ENCODE measurements around the gene NETO1. TPM values are rescaled to one million over a fixed set of nuclear protein-coding genes. Genes with fewer than 3 reads are reported as not detected.

The NETO1 gene, protein sequence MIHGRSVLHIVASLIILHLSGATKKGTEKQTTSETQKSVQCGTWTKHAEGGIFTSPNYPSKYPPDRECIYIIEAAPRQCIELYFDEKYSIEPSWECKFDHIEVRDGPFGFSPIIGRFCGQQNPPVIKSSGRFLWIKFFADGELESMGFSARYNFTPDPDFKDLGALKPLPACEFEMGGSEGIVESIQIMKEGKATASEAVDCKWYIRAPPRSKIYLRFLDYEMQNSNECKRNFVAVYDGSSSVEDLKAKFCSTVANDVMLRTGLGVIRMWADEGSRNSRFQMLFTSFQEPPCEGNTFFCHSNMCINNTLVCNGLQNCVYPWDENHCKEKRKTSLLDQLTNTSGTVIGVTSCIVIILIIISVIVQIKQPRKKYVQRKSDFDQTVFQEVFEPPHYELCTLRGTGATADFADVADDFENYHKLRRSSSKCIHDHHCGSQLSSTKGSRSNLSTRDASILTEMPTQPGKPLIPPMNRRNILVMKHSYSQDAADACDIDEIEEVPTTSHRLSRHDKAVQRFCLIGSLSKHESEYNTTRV
- total RNA-seq, result under 1 TPM in 1 of 2 donors, not detected in 1; 0.72 TPM

- peaks cover 2 to 3% of the 10 kb centered on the region in 2 donors for H3K9me3 Mint-ChIP-seq
- H3K4me3 Mint-ChIP-seq, result peak within 1 kb of the TSS; percentile 20 to 66
- no peak for ATAC-seq (replicated peaks in 1 of 2)
- DNase-seq, result no peak
- H3K27me3 Mint-ChIP-seq (ENCODE audit: low read depth), result peaks cover 34% of the 10 kb centered on the region
- no peak within 1 kb of the TSS for H3K27ac Mint-ChIP-seq
- peaks cover 3 to 6% of the 10 kb centered on the region in 2 donors for H3K36me3 Mint-ChIP-seq (ENCODE audit: insufficient read depth in 2 of 2)
- no peaks in the 10 kb centered on the region for H3K4me1 Mint-ChIP-seq (ENCODE audit: low read depth)
These were observed at the start of gene NETO1 for GRCh38 chr18:72867746-72868584. NETO1 (minus strand) TSS chr18:72867987; CDS start chr18:72867291, 696 bp downstream.

GRCh38 chr18:72910045-72910444 is 42.3 kb upstream of the NETO1 start:
- no peak overlapping the region for H3K4me3 Mint-ChIP-seq
- no peak overlapping the region for H3K27ac Mint-ChIP-seq
- no peaks in the 10 kb centered on the region for H3K4me1 Mint-ChIP-seq (ENCODE audit: low read depth)
- peaks cover 0 to 3% of the 10 kb centered on the region in 2 donors for H3K9me3 Mint-ChIP-seq
- no peaks in the 10 kb centered on the region for H3K27me3 Mint-ChIP-seq (ENCODE audit: low read depth)
- ATAC-seq (replicated peaks in 1 of 2), result no peak
- DNase-seq, result no peak
- no peaks in the 10 kb centered on the region for H3K36me3 Mint-ChIP-seq (ENCODE audit: insufficient read depth in 2 of 2)

DNA sequence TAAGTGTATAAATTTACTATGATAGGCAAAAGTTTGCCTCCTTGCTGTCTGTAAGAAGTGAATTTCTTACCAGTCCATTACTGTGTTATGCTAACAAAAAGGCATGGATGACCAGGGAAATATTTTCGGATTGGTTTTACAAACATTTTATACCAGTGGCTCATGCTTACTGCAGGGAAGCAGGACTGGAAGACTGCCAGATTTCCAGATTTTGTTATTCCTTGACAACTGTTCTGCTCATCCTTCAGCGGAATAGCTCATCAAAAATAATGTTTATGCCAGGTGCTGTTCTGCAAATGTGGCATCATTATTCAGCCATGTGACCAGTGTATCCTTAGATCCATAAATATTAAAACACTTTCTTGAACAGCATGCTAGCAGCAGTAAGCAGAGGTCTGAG is 40.4 kb upstream of the NETO1 start:
- ATAC-seq (replicated peaks in 1 of 2) (no peak), DNase-seq (no peak)
- Mint-ChIP-seq H3K27me3 (ENCODE audit: low read depth) (no peaks in the 10 kb centered on the region), H3K36me3 (ENCODE audit: insufficient read depth in 2 of 2) (no peaks in the 10 kb centered on the region), H3K27ac (no peak overlapping the region), H3K4me3 (no peak overlapping the region), H3K9me3 (no peaks in the 10 kb centered on the region), H3K4me1 (ENCODE audit: low read depth) (no peaks in the 10 kb centered on the region)

- Mint-ChIP-seq H3K27me3 (ENCODE audit: low read depth) (no peaks in the 10 kb centered on the region), H3K9me3 (peaks cover 0 to 2% of the 10 kb centered on the region in 2 donors), H3K27ac (no peak overlapping the region), H3K36me3 (ENCODE audit: insufficient read depth in 2 of 2) (no peaks in the 10 kb centered on the region), H3K4me3 (no peak overlapping the region), H3K4me1 (ENCODE audit: low read depth) (no peaks in the 10 kb centered on the region)
- DNase-seq (no peak), ATAC-seq (replicated peaks in 1 of 2) (no peak)
These were observed 35.2 kb upstream of the NETO1 start for GRCh38 chr18:72903033-72903432.

GRCh38 chr18:72899338-72899737 is 31.6 kb upstream of the NETO1 start:
- ATAC-seq (replicated peaks in 1 of 2), result no peak
- H3K27me3 Mint-ChIP-seq (ENCODE audit: low read depth), result no peaks in the 10 kb centered on the region
- no peak overlapping the region for H3K27ac Mint-ChIP-seq

DNA sequence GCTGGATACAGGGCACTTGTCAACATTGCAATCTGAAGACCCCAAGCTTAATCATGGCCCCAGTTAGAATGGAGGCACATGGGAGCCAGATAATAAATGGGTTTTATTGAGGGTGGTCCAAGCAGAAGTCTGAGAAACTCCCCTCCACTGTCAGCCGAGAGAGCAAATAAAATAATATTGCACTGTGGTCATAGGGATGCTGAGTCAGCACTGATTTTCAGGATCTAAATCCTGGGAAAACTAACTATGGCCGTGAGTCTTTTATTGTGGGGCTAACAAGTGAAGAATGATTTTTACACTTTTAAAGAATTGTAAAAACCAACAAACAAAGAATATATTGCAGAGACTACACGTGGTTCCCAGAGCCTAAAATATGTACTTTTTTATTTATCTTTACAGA is 31.1 kb upstream of the NETO1 start:
- Mint-ChIP-seq H3K9me3 (peaks cover 2% of the 10 kb centered on the region in 2 donors), H3K4me1 (ENCODE audit: low read depth) (peaks cover 5% of the 10 kb centered on the region), H3K27me3 (ENCODE audit: low read depth) (no peaks in the 10 kb centered on the region), H3K27ac (no peak overlapping the region), H3K4me3 (no peak overlapping the region), H3K36me3 (ENCODE audit: insufficient read depth in 2 of 2) (no peaks in the 10 kb centered on the region)
- DNase-seq (no peak), ATAC-seq (replicated peaks in 1 of 2) (no peak)

More at GRCh38 chr18:72899338-72899737, 31.6 kb upstream of the NETO1 start:
- no peak overlapping the region for H3K4me3 Mint-ChIP-seq
- H3K36me3 Mint-ChIP-seq (ENCODE audit: insufficient read depth in 2 of 2), result no peaks in the 10 kb centered on the region
- H3K4me1 Mint-ChIP-seq (ENCODE audit: low read depth), result peaks cover 5% of the 10 kb centered on the region
- DNase-seq, result no peak
- H3K9me3 Mint-ChIP-seq, result peaks cover 2% of the 10 kb centered on the region in 2 donors

DNA sequence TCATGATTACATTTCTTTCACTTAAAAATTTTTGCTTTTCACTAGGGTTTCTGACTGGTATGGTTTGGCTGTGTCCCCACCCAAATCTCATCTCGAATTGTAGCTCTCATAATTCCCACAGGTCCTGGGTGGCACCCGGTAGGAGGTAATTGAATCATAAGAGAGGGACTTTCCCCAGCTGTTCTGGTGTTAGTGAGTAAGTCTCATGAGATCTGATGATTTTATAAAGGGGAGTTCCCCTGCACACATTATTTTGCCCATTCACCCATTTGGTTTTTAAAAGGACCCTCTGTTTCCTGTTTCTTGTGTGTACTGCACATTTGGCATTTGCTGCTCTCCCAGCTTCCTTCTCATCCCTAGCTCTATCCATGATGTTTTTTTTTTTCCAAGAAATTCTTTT is 27.8 kb upstream of the NETO1 start:
- no peak for ATAC-seq (replicated peaks in 1 of 2)
- no peak for DNase-seq
- Mint-ChIP-seq H3K4me1 (ENCODE audit: low read depth) (peaks cover 5% of the 10 kb centered on the region), H3K27me3 (ENCODE audit: low read depth) (no peaks in the 10 kb centered on the region), H3K27ac (no peak overlapping the region), H3K4me3 (no peak overlapping the region), H3K9me3 (peaks cover 2% of the 10 kb centered on the region in 2 donors), H3K36me3 (ENCODE audit: insufficient read depth in 2 of 2) (no peaks in the 10 kb centered on the region)

GRCh38 chr18:72878561-72878960 is 10.8 kb upstream of the NETO1 start:
- Mint-ChIP-seq H3K9me3 (peaks cover 3% of the 10 kb centered on the region in 2 donors), H3K27me3 (ENCODE audit: low read depth) (no peaks in the 10 kb centered on the region), H3K4me3 (no peak overlapping the region), H3K4me1 (ENCODE audit: low read depth) (no peaks in the 10 kb centered on the region), H3K27ac (no peak overlapping the region), H3K36me3 (ENCODE audit: insufficient read depth in 2 of 2) (no peaks in the 10 kb centered on the region)
- DNase-seq, result no peak
- no peak for ATAC-seq (replicated peaks in 1 of 2)

GRCh38 chr18:72878143-72878542 is 10.4 kb upstream of the NETO1 start:
- H3K9me3 Mint-ChIP-seq, result peaks cover 3% of the 10 kb centered on the region in 2 donors
- no peaks in the 10 kb centered on the region for H3K36me3 Mint-ChIP-seq (ENCODE audit: insufficient read depth in 2 of 2)
- no peaks in the 10 kb centered on the region for H3K27me3 Mint-ChIP-seq (ENCODE audit: low read depth)
- H3K4me3 Mint-ChIP-seq, result no peak overlapping the region
- ATAC-seq (replicated peaks in 1 of 2), result no peak
- H3K27ac Mint-ChIP-seq, result no peak overlapping the region
- no peaks in the 10 kb centered on the region for H3K4me1 Mint-ChIP-seq (ENCODE audit: low read depth)
- DNase-seq, result no peak

DNA sequence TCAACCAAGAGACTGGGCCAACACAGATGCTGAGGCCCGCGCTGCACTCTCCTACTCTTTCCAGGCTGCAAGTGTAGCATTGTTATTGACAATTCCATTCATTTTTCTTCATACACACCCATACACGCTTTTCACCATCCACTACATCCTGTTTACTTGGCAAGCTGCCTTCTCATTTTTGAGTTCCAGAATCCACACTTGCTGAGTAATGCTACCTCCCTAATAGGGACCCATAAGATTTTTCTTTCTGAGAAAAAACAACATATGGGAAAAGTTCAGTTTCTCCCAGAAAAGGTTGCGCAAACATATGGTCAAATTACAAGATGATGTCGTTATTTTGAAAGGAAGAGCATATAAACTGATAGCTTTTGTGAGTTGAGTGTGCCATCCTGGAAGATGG is 3.3 kb upstream of the NETO1 start:
- DNase-seq, result no peak
- peaks cover 3 to 6% of the 10 kb centered on the region in 2 donors for H3K36me3 Mint-ChIP-seq (ENCODE audit: insufficient read depth in 2 of 2)
- peaks cover 22% of the 10 kb centered on the region for H3K27me3 Mint-ChIP-seq (ENCODE audit: low read depth)
- no peaks in the 10 kb centered on the region for H3K4me1 Mint-ChIP-seq (ENCODE audit: low read depth)
- H3K27ac Mint-ChIP-seq, result no peak overlapping the region
- ATAC-seq (replicated peaks in 1 of 2), result no peak
- peaks cover 2 to 3% of the 10 kb centered on the region in 2 donors for H3K9me3 Mint-ChIP-seq
- no peak overlapping the region for H3K4me3 Mint-ChIP-seq

GRCh38 chr18:72869226-72870185 is 1.7 kb upstream of the NETO1 start:
- DNase-seq (no peak), ATAC-seq (replicated peaks in 1 of 2) (no peak)
- peaks cover 34% of the 10 kb centered on the region for H3K27me3 Mint-ChIP-seq (ENCODE audit: low read depth)
- peaks cover 2 to 3% of the 10 kb centered on the region in 2 donors for H3K9me3 Mint-ChIP-seq
- H3K36me3 Mint-ChIP-seq (ENCODE audit: insufficient read depth in 2 of 2), result peaks cover 3 to 6% of the 10 kb centered on the region in 2 donors
- H3K4me1 Mint-ChIP-seq (ENCODE audit: low read depth), result no peaks in the 10 kb centered on the region
- H3K27ac Mint-ChIP-seq, result no peak overlapping the region
- H3K4me3 Mint-ChIP-seq, result no peak overlapping the region

DNA sequence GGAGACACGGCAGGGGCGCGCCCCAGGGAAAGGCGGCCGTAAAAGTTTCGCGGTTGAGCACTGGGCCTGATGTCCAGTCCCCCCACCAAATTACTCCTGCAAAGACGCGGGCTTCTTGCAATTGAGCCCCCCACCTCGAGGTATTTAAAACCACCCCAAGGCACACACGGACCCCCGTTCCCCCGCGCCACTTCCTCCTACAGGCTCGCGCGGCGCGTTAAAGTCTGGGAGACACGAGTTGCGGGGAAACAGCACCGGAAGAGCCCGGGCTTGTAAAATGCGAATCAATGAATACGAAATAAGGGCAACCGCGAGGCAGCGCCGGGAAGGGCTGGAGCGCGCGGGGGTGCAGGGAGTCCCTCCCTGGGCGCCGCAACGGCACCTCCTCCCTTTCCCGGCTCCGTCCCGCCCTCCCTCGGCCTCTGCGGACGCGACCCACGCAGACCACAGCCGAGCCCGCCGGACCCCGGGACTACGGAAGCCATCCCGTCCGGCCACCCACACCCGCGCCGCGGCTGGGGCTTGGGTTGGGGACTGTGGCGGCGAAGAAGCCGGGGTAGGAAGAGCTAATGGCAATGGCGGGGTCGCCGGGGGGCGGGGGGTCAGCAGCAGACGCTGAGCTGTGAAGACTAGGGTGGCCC is 918 bp upstream of the NETO1 start:
- ATAC-seq (replicated peaks in 1 of 2), result no peak
- peak overlapping the region; percentile 20 to 64 for H3K4me3 Mint-ChIP-seq

More for the DNA sequence above, 918 bp upstream of the NETO1 start:
- Mint-ChIP-seq H3K27me3 (ENCODE audit: low read depth) (peaks cover 34% of the 10 kb centered on the region), H3K36me3 (ENCODE audit: insufficient read depth in 2 of 2) (peaks cover 3 to 6% of the 10 kb centered on the region in 2 donors), H3K4me1 (ENCODE audit: low read depth) (no peaks in the 10 kb centered on the region), H3K27ac (no peak overlapping the region), H3K9me3 (peaks cover 2 to 3% of the 10 kb centered on the region in 2 donors)
- DNase-seq, result no peak
